K562 (cell line): Measurements from ENCODE around the gene ADD1. TPM values are rescaled to one million over a fixed set of nuclear protein-coding genes. Genes with fewer than 3 reads are reported as not detected.
A peak's percentile ranks its signal among the peaks of the same experiment; 100 is the strongest.

Experiments used
- BHLHE40 ChIP-seq: IDR thresholded peaks from 2 replicates; pipeline ENCODE4 v1.6.1; 2011; ENCODE audit warnings: low read length, improper control_type of control experiment
- DPF2 ChIP-seq: fragments of 450-650 bp; IDR thresholded peaks from 2 replicates; pipeline ENCODE4 v1.6.1; 2016
- E2F6 ChIP-seq, 2 experiments: IDR thresholded peaks; 2 replicates each; pipeline ENCODE4 v1.6.1; 2011; ENCODE audit warnings: borderline replicate concordance in 1 of 2, control low read depth in 1 of 2, low read depth in 1 of 2, low read length in 1 of 2, mild to moderate bottlenecking in 1 of 2, mixed read lengths in 1 of 2, moderate library complexity in 1 of 2; ENCODE audit not compliant: insufficient read depth in 1 of 2, insufficient read length in 1 of 2, poor library complexity in 1 of 2, severe bottlenecking in 1 of 2; ENCODE audit errors: extremely low read depth in 1 of 2
- FOS ChIP-seq: IDR thresholded peaks from 3 replicates; pipeline ENCODE4 v1.6.1; 2011; ENCODE audit not compliant: insufficient read length; ENCODE audit errors: extremely low read depth
- GABPB1 ChIP-seq: sonication (generic); formaldehyde crosslinking; IDR thresholded peaks from 2 replicates; pipeline ENCODE4 v1.8.0; 2022; ENCODE audit warnings: mild to moderate bottlenecking, missing genetic modification reagents
- GTF2E2 ChIP-seq: fragments of 200-800 bp; sonication (Bioruptor generic); IDR thresholded peaks from 2 replicates; pipeline ENCODE4 v1.6.1; 2016; ENCODE audit warnings: missing genetic modification characterization, missing compliant biosample characterization
- HDAC1 ChIP-seq, 2 experiments: fragments of 450-650 bp; IDR thresholded peaks; 2 replicates each; pipeline ENCODE4 v1.6.1; 2016 to 2017; ENCODE audit warnings: inconsistent platforms in 1 of 2, mild to moderate bottlenecking in 1 of 2, moderate library complexity in 1 of 2
- JUND ChIP-seq, 2 experiments: IDR thresholded peaks; 2 replicates in 1 of 2; 3 replicates in 1 of 2; pipeline ENCODE4 v1.6.1; 2011; ENCODE audit warnings: borderline replicate concordance in 2 of 2, low read depth in 2 of 2, low read length in 2 of 2, improper control_type of control experiment in 1 of 2, missing biosample characterization in 1 of 2, missing genetic modification characterization in 1 of 2, missing genetic modification reagents in 1 of 2
- KDM1A ChIP-seq, 2 experiments: fragments of 450-650 bp; IDR thresholded peaks; 2 replicates each; pipeline ENCODE4 v1.6.1; 2016; ENCODE audit warnings: mild to moderate bottlenecking in 2 of 2
- MYNN ChIP-seq, 2 experiments: sonication (generic); formaldehyde crosslinking in 1 of 2; IDR thresholded peaks; 2 replicates each; pipeline versions ENCODE4 v1.5.0 to v1.6.1; 2016 to 2020; ENCODE audit warnings: antibody characterized with exemption in 1 of 2, missing genetic modification reagents in 1 of 2
- SMAD4 ChIP-seq: fragments of 250-450 bp; sonication (Bioruptor Pico); conservative IDR thresholded peaks from 2 replicates; pipeline ENCODE4 v1.8.0; 2021; ENCODE audit warnings: inconsistent platforms, mild to moderate bottlenecking, moderate library complexity
- SMARCA4 ChIP-seq: fragments of 450-650 bp; IDR thresholded peaks from 2 replicates; pipeline ENCODE4 v1.6.1; 2016
- STAT5A ChIP-seq: IDR thresholded peaks from 2 replicates; pipeline ENCODE4 v1.6.1; 2012; ENCODE audit warnings: low read length, inconsistent platforms, borderline replicate concordance
- ZBTB8A ChIP-seq: fragments of 450-650 bp; IDR thresholded peaks from 2 replicates; pipeline ENCODE4 v1.6.1; 2018; ENCODE audit warnings: mild to moderate bottlenecking, moderate library complexity; ENCODE audit not compliant: partially characterized antibody
- polyA plus RNA-seq, 8 experiments: library from polyadenylated mRNA; depleted of rRNA in 4 of 8; stranded (reverse) in 5 of 8; unstranded in 3 of 8; fragments of >200 nt; fragmentation: Nextera tagmentation in 2 of 8; fragmentation: Illumina TruSeq in 1 of 8; extraction: Ambion mirVana in 2 of 8; extraction: Trizol in 1 of 8; gene quantifications; 2 replicates each; pipeline versions ENCODE4 v1.2.1 to v1.2.3, GENCODE V29; 2011 to 2014; ENCODE audit warnings: inconsistent platforms in 1 of 8, missing spikeins in 1 of 8
- total RNA-seq, 7 experiments: library from RNA; depleted of rRNA in 6 of 7; stranded (reverse); fragments of >200 nt in 6 of 7; fragmentation: Illumina TruSeq in 2 of 7; extraction: Trizol in 2 of 7; gene quantifications; 2 replicates each; pipeline versions ENCODE4 v1.2.1 to v1.2.3, GENCODE V29; 2011 to 2021; ENCODE audit warnings: low replicate concordance in 1 of 7
- TF ChIP-seq, protein P1 (sequence below): IDR thresholded peaks from 2 replicates; pipeline ENCODE4 v1.6.1; 2014; ENCODE audit warnings: antibody characterized with exemption
- TF ChIP-seq, protein P2 (sequence below), 2 experiments: fragments of 450-650 bp; conservative IDR thresholded peaks; 2 replicates each; pipeline ENCODE4 v1.6.1; 2017; ENCODE audit warnings: mild to moderate bottlenecking in 2 of 2, moderate library complexity in 2 of 2
- TF ChIP-seq, protein P3 (sequence below): fragments of 450-650 bp; IDR thresholded peaks from one replicate; pipeline ENCODE4 v1.6.1; 2018; ENCODE audit warnings: mild to moderate bottlenecking, moderate library complexity; ENCODE audit not compliant: partially characterized antibody

Gene ADD1
- total and polyA plus RNA-seq, 9 of the 15 experiments (the other 6 are each of a cell fraction or from before 2014, with no cell fraction given) = 17.5 to 153 (median 74.0) TPM

GRCh38 chr4:2803624-2804448, 39.8 kb upstream of the ADD1 start (continued):
- no peak for TF ChIP-seq GTF2E2 (tag)
- TF ChIP-seq MYNN (IDR thresholded peaks at IDR 0.05) = no peak
- no peak for TF ChIP-seq MYNN (CRISPR knock-in tag; IDR thresholded peaks at IDR 0.05)
- no peak for TF ChIP-seq STAT5A
- TF ChIP-seq, protein P1, sequence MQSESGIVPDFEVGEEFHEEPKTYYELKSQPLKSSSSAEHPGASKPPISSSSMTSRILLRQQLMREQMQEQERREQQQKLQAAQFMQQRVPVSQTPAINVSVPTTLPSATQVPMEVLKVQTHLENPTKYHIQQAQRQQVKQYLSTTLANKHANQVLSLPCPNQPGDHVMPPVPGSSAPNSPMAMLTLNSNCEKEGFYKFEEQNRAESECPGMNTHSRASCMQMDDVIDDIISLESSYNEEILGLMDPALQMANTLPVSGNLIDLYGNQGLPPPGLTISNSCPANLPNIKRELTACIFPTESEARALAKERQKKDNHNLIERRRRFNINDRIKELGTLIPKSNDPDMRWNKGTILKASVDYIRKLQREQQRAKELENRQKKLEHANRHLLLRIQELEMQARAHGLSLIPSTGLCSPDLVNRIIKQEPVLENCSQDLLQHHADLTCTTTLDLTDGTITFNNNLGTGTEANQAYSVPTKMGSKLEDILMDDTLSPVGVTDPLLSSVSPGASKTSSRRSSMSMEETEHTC = peak; percentile 36; the same call in 1 of the 2 replicates
- peak; percentile 61; the same call in 1 of the 2 replicates for TF ChIP-seq SMARCA4
- peak; percentile 29; the same call in 1 of the 2 replicates for TF ChIP-seq SMAD4
- TF ChIP-seq BHLHE40 = peak; percentile 43
- peak; percentile 62; the same call in 1 of the 2 replicates for TF ChIP-seq GABPB1 (CRISPR knock-in tag)
- TF ChIP-seq HDAC1 (IDR thresholded peaks at IDR 0.05) = peak in 1 of 2 experiments; percentile 47; a peak in 1 of 4 replicates
- TF ChIP-seq JUND (IDR thresholded peaks at IDR 0.05; ENCODE audit: borderline replicate concordance, low read depth, low read length) = peak; percentile 90
- peak; percentile 77; the same call in 2 of the 3 replicates for TF ChIP-seq JUND (tag; IDR thresholded peaks at IDR 0.05; ENCODE audit: borderline replicate concordance, low read depth, low read length)
- TF ChIP-seq E2F6 (IDR thresholded peaks at IDR 0.05; ENCODE audit: borderline replicate concordance in 1 of 2, extremely low read depth in 1 of 2, insufficient read depth in 1 of 2, insufficient read length in 1 of 2, low read depth in 1 of 2, low read length in 1 of 2, poor library complexity in 1 of 2, severe bottlenecking in 1 of 2) = no peak
- TF ChIP-seq KDM1A (IDR thresholded peaks at IDR 0.05) = peak; percentile 85 to 92
- TF ChIP-seq DPF2 = peak; percentile 55; the same call in 1 of the 2 replicates
- no peak for TF ChIP-seq ZBTB8A
- peak; percentile 49 for TF ChIP-seq FOS
- TF ChIP-seq, protein P2, sequence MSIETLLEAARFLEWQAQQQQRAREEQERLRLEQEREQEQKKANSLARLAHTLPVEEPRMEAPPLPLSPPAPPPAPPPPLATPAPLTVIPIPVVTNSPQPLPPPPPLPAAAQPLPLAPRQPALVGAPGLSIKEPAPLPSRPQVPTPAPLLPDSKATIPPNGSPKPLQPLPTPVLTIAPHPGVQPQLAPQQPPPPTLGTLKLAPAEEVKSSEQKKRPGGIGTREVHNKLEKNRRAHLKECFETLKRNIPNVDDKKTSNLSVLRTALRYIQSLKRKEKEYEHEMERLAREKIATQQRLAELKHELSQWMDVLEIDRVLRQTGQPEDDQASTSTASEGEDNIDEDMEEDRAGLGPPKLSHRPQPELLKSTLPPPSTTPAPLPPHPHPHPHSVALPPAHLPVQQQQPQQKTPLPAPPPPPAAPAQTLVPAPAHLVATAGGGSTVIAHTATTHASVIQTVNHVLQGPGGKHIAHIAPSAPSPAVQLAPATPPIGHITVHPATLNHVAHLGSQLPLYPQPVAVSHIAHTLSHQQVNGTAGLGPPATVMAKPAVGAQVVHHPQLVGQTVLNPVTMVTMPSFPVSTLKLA (conservative IDR thresholded peaks at IDR 0.05) = peak in 1 of 2 experiments; percentile 52; a peak in 2 of 4 replicates
- TF ChIP-seq, protein P3, sequence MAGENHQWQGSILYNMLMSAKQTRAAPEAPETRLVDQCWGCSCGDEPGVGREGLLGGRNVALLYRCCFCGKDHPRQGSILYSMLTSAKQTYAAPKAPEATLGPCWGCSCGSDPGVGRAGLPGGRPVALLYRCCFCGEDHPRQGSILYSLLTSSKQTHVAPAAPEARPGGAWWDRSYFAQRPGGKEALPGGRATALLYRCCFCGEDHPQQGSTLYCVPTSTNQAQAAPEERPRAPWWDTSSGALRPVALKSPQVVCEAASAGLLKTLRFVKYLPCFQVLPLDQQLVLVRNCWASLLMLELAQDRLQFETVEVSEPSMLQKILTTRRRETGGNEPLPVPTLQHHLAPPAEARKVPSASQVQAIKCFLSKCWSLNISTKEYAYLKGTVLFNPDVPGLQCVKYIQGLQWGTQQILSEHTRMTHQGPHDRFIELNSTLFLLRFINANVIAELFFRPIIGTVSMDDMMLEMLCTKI = no peak
